Measurements from ENCODE around the gene IL1B.
"Not testable (repeated sequence)": the region's sequence is repeated elsewhere in the genome, so short reads cannot be mapped to it uniquely, and the experiment has no call there.

Gene IL1B

GRCh38 chr2:112833976-112834375 is 2.6 kb downstream of the IL1B start:
- Histone ChIP-seq H3K27ac (no peak overlapping the region), H3K4me3 (ENCODE audit: low read depth in 1 of 2, low read length in 1 of 2) (peak overlapping the region; percentile 90 to 96), H3K9me3 (no peaks in the 10 kb centered on the region), H3K4me1 (ENCODE audit: control insufficient read depth in 1 of 2, insufficient read depth in 1 of 2, low read depth in 1 of 2, low read length in 1 of 2) (peaks cover 79 to 83% of the 10 kb centered on the region in 2 experiments), H3K36me3 (peaks cover 62% of the 10 kb centered on the region), H3K27me3 (no peaks in the 10 kb centered on the region)
- no peak for TF ChIP-seq CTCF (IDR thresholded peaks at IDR 0.05)

DNA sequence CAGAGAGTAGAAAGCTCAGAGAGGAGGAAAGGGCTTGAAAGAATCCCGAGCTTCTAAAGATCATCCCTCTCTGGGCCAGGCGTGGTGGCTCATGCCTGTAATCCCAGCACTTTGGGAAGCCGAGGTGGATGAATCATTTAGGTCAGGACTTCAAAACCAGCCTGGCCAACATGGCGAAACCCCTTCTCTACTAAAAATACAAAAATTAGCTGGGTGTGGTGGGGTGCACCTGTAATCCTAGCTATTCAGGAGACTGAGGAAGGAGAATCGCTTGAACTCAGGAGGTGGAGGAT is 3.0 kb downstream of the IL1B start:
- Histone ChIP-seq H3K4me1 (ENCODE audit: control insufficient read depth in 1 of 2, insufficient read depth in 1 of 2, low read depth in 1 of 2, low read length in 1 of 2) (peaks cover 76 to 79% of the 10 kb centered on the region in 2 experiments), H3K36me3 (peaks cover 64% of the 10 kb centered on the region), H3K4me3 (ENCODE audit: low read depth in 1 of 2, low read length in 1 of 2) (peak overlapping the region; percentile 90 to 96)
- not testable (repeated sequence) for H3K9me3 ChIP-seq, H3K27ac ChIP-seq, H3K27me3 ChIP-seq

GRCh38 chr2:112832841-112833638 is 3.5 kb downstream of the IL1B start:
- peaks cover 71 to 73% of the 10 kb centered on the region in 2 experiments for H3K4me1 ChIP-seq (ENCODE audit: control insufficient read depth in 1 of 2, insufficient read depth in 1 of 2, low read depth in 1 of 2, low read length in 1 of 2)
- TF ChIP-seq CTCF (IDR thresholded peaks at IDR 0.05), result no peak
- H3K4me3 ChIP-seq (ENCODE audit: low read depth in 1 of 2, low read length in 1 of 2), result peak overlapping the region; percentile 90 to 96
- H3K27me3 ChIP-seq, result no peaks in the 10 kb centered on the region
- H3K27ac ChIP-seq, result peak overlapping the region; percentile 76
- peaks cover 64% of the 10 kb centered on the region for H3K36me3 ChIP-seq
- H3K9me3 ChIP-seq, result no peaks in the 10 kb centered on the region

- H3K4me1 ChIP-seq (ENCODE audit: control insufficient read depth in 1 of 2, insufficient read depth in 1 of 2, low read depth in 1 of 2, low read length in 1 of 2), result peaks cover 62 to 65% of the 10 kb centered on the region in 2 experiments
- TF ChIP-seq CTCF (IDR thresholded peaks at IDR 0.05), result no peak
- H3K9me3 ChIP-seq, result no peaks in the 10 kb centered on the region
- no peaks in the 10 kb centered on the region for H3K27me3 ChIP-seq
- H3K27ac ChIP-seq, result peak overlapping the region; percentile 76
- peaks cover 64% of the 10 kb centered on the region for H3K36me3 ChIP-seq
- peak overlapping the region; percentile 90 to 96 for H3K4me3 ChIP-seq (ENCODE audit: low read depth in 1 of 2, low read length in 1 of 2)
Observed at GRCh38 chr2:112831946-112832840, 4.4 kb downstream of the IL1B start.

GRCh38 chr2:112831513-112831845 is 5.1 kb downstream of the IL1B start:
- Histone ChIP-seq H3K27ac (peak overlapping the region; percentile 76), H3K27me3 (no peaks in the 10 kb centered on the region), H3K36me3 (peaks cover 64% of the 10 kb centered on the region), H3K9me3 (no peaks in the 10 kb centered on the region), H3K4me3 (ENCODE audit: low read depth in 1 of 2, low read length in 1 of 2) (peak overlapping the region; percentile 90 to 96), H3K4me1 (ENCODE audit: control insufficient read depth in 1 of 2, insufficient read depth in 1 of 2, low read depth in 1 of 2, low read length in 1 of 2) (peaks cover 55 to 58% of the 10 kb centered on the region in 2 experiments)
- TF ChIP-seq CTCF (IDR thresholded peaks at IDR 0.05), result no peak
